DOHH2 (cell line): ENCODE data around the gene GRIK2.

ENCODE experiments used
- H3F3A ChIP-seq: fragments of 200-600 bp; sonication (generic), shearing (Covaris generic); 2 replicates; pipeline ENCODE4 v1.6.0; 2016; ENCODE audit warnings: antibody characterized with exemption, mild to moderate bottlenecking; ENCODE audit not compliant: control insufficient read depth, insufficient read depth
- H3K27ac ChIP-seq: fragments of 200-600 bp; sonication (generic); 2 replicates; pipeline ENCODE4 v1.5.1; 2014; ENCODE audit warnings: low read depth, mild to moderate bottlenecking, low read length, moderate library complexity
- H3K27me3 ChIP-seq: fragments of 200-600 bp; sonication (generic); 2 replicates; pipeline ENCODE4 v1.6.1; 2014; ENCODE audit warnings: mild to moderate bottlenecking, low read length, mixed read lengths; ENCODE audit not compliant: control insufficient read depth
- H3K36me3 ChIP-seq: fragments of 200-600 bp; sonication (generic); 2 replicates; pipeline ENCODE4 v1.6.1; 2014; ENCODE audit warnings: mild to moderate bottlenecking, low read length, moderate library complexity, mixed read lengths; ENCODE audit not compliant: control insufficient read depth
- H3K4me1 ChIP-seq: fragments of 200-600 bp; sonication (generic); 2 replicates; pipeline ENCODE4 v1.6.1; 2014; ENCODE audit warnings: mild to moderate bottlenecking, low read length, mixed read lengths; ENCODE audit not compliant: control insufficient read depth
- H3K4me2 ChIP-seq: fragments of 200-600 bp; sonication (generic); 2 replicates; pipeline ENCODE4 v1.6.0; 2014; ENCODE audit warnings: mild to moderate bottlenecking, low read length, moderate library complexity
- H3K4me3 ChIP-seq: fragments of 200-600 bp; sonication (generic); 2 replicates; pipeline ENCODE4 v1.5.1; 2014; ENCODE audit warnings: mild to moderate bottlenecking, low read length, mixed read lengths
- H3K79me2 ChIP-seq: fragments of 200-600 bp; sonication (generic); 2 replicates; pipeline ENCODE4 v1.6.1; 2014; ENCODE audit warnings: mild to moderate bottlenecking, low read length, mixed read lengths; ENCODE audit not compliant: control insufficient read depth
- H3K9me2 ChIP-seq: fragments of 200-600 bp; sonication (generic); replicated peaks from 2 replicates; pipeline ENCODE4 v1.6.1; 2014; ENCODE audit warnings: mild to moderate bottlenecking, low read length, mixed read lengths; ENCODE audit not compliant: control insufficient read depth
- H3K9me3 ChIP-seq: fragments of 200-600 bp; sonication (generic); 2 replicates; pipeline ENCODE4 v1.6.1; 2014; ENCODE audit warnings: antibody characterized with exemption, low read length, mixed read lengths; ENCODE audit not compliant: control insufficient read depth, insufficient read depth
- H4K20me1 ChIP-seq: fragments of 200-600 bp; sonication (generic); 2 replicates; pipeline ENCODE4 v1.6.0; 2014; ENCODE audit warnings: low read depth, mild to moderate bottlenecking, antibody characterized with exemption, low read length, moderate library complexity; ENCODE audit not compliant: control insufficient read depth, insufficient read depth
- CTCF ChIP-seq: fragments of 200-600 bp; sonication (generic); IDR thresholded peaks from one replicate; pipeline ENCODE4 v1.5.1; 2014; ENCODE audit warnings: antibody characterized with exemption, mild to moderate bottlenecking, low read depth, low read length; ENCODE audit not compliant: poor library complexity, severe bottlenecking
- EZH2phosphoT487 ChIP-seq: fragments of 200-600 bp; sonication (generic); IDR thresholded peaks from 2 replicates; pipeline ENCODE4 v1.6.1; 2017; ENCODE audit warnings: borderline replicate concordance, mild to moderate bottlenecking, antibody characterized with exemption, low read length, moderate library complexity, mixed read lengths

Gene GRIK2

GRCh38 chr6:102115911-102116310, 722.4 kb downstream of the GRIK2 start:
- Histone ChIP-seq H3K9me3 (peaks cover 5% of the 10 kb centered on the region; the same call in 1 of the 2 replicates), H3K4me2 (no peak overlapping the region), H4K20me1 (no peaks in the 10 kb centered on the region), H3K9me2 (no peaks in the 10 kb centered on the region), H3K36me3 (no peaks in the 10 kb centered on the region), H3K27ac (no peak overlapping the region), H3K4me1 (no peaks in the 10 kb centered on the region), H3K79me2 (no peaks in the 10 kb centered on the region), H3K27me3 (no peaks in the 10 kb centered on the region), H3F3A (no peaks in the 10 kb centered on the region), H3K4me3 (no peak overlapping the region)
- TF ChIP-seq CTCF = no peak
- no peak for TF ChIP-seq EZH2phosphoT487

- Histone ChIP-seq H3F3A (no peaks in the 10 kb centered on the region), H3K4me3 (no peak overlapping the region)
- no peak for TF ChIP-seq EZH2phosphoT487
- no peak for TF ChIP-seq CTCF
Observed at GRCh38 chr6:102118034-102118433, 724.5 kb downstream of the GRIK2 start.

More at GRCh38 chr6:102118034-102118433, 724.5 kb downstream of the GRIK2 start:
- Histone ChIP-seq H4K20me1 (no peaks in the 10 kb centered on the region), H3K27me3 (no peaks in the 10 kb centered on the region), H3K4me1 (no peaks in the 10 kb centered on the region), H3K36me3 (no peaks in the 10 kb centered on the region), H3K9me2 (no peaks in the 10 kb centered on the region), H3K9me3 (peaks cover 5% of the 10 kb centered on the region; the same call in 1 of the 2 replicates), H3K4me2 (no peak overlapping the region), H3K79me2 (no peaks in the 10 kb centered on the region), H3K27ac (no peak overlapping the region)
